Neural progenitor cell (in vitro differentiated cells): ENCODE results near the gene CFAP97D2.

Experiments used
- EZH2phosphoT487 ChIP-seq: fragments of 200-600 bp; sonication (generic); IDR thresholded peaks from 2 replicates; pipeline ENCODE4 v1.6.1; 2017; ENCODE audit warnings: antibody characterized with exemption
- TF ChIP-seq, protein P1 (sequence below): fragments of 200-600 bp; sonication (generic); IDR thresholded peaks from 2 replicates; pipeline ENCODE4 v1.5.1; 2017; ENCODE audit warnings: antibody characterized with exemption, mild to moderate bottlenecking

DNA sequence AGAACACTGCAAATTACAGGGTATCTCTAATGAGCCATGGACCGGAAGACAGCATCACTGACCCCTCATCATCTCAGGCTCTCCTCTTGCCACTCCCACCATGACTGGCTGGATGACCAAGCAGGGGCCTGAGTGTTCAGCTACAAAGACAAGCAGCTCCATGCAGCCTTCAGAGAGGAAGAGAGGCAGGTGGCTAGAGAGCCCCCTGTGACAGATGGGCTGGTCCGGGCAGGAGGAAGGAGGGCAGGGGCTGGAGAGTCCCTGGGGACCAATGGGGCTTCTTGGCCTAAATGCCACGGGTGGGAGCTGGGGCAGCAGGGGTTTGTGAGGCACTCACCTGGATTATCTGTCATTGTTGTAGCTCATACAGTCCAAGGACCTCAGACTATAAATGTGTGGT lies 33.8 kb upstream of the CFAP97D2 start:
- TF ChIP-seq, protein P1, sequence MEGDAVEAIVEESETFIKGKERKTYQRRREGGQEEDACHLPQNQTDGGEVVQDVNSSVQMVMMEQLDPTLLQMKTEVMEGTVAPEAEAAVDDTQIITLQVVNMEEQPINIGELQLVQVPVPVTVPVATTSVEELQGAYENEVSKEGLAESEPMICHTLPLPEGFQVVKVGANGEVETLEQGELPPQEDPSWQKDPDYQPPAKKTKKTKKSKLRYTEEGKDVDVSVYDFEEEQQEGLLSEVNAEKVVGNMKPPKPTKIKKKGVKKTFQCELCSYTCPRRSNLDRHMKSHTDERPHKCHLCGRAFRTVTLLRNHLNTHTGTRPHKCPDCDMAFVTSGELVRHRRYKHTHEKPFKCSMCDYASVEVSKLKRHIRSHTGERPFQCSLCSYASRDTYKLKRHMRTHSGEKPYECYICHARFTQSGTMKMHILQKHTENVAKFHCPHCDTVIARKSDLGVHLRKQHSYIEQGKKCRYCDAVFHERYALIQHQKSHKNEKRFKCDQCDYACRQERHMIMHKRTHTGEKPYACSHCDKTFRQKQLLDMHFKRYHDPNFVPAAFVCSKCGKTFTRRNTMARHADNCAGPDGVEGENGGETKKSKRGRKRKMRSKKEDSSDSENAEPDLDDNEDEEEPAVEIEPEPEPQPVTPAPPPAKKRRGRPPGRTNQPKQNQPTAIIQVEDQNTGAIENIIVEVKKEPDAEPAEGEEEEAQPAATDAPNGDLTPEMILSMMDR, result no peak
- TF ChIP-seq EZH2phosphoT487, result no peak
